DOHH2 (cell line): ENCODE results near the gene PTPRN2.

Source experiments
- H3F3A ChIP-seq: fragments of 200-600 bp; sonication (generic), shearing (Covaris generic); 2 replicates; pipeline ENCODE4 v1.6.0; 2016; ENCODE audit warnings: antibody characterized with exemption, mild to moderate bottlenecking; ENCODE audit not compliant: control insufficient read depth, insufficient read depth
- H3K27ac ChIP-seq: fragments of 200-600 bp; sonication (generic); 2 replicates; pipeline ENCODE4 v1.5.1; 2014; ENCODE audit warnings: low read depth, mild to moderate bottlenecking, low read length, moderate library complexity
- H3K27me3 ChIP-seq: fragments of 200-600 bp; sonication (generic); 2 replicates; pipeline ENCODE4 v1.6.1; 2014; ENCODE audit warnings: mild to moderate bottlenecking, low read length, mixed read lengths; ENCODE audit not compliant: control insufficient read depth
- H3K36me3 ChIP-seq: fragments of 200-600 bp; sonication (generic); 2 replicates; pipeline ENCODE4 v1.6.1; 2014; ENCODE audit warnings: mild to moderate bottlenecking, low read length, moderate library complexity, mixed read lengths; ENCODE audit not compliant: control insufficient read depth
- H3K4me1 ChIP-seq: fragments of 200-600 bp; sonication (generic); 2 replicates; pipeline ENCODE4 v1.6.1; 2014; ENCODE audit warnings: mild to moderate bottlenecking, low read length, mixed read lengths; ENCODE audit not compliant: control insufficient read depth
- H3K4me2 ChIP-seq: fragments of 200-600 bp; sonication (generic); 2 replicates; pipeline ENCODE4 v1.6.0; 2014; ENCODE audit warnings: mild to moderate bottlenecking, low read length, moderate library complexity
- H3K4me3 ChIP-seq: fragments of 200-600 bp; sonication (generic); 2 replicates; pipeline ENCODE4 v1.5.1; 2014; ENCODE audit warnings: mild to moderate bottlenecking, low read length, mixed read lengths
- H3K79me2 ChIP-seq: fragments of 200-600 bp; sonication (generic); 2 replicates; pipeline ENCODE4 v1.6.1; 2014; ENCODE audit warnings: mild to moderate bottlenecking, low read length, mixed read lengths; ENCODE audit not compliant: control insufficient read depth
- H3K9me2 ChIP-seq: fragments of 200-600 bp; sonication (generic); replicated peaks from 2 replicates; pipeline ENCODE4 v1.6.1; 2014; ENCODE audit warnings: mild to moderate bottlenecking, low read length, mixed read lengths; ENCODE audit not compliant: control insufficient read depth
- H3K9me3 ChIP-seq: fragments of 200-600 bp; sonication (generic); 2 replicates; pipeline ENCODE4 v1.6.1; 2014; ENCODE audit warnings: antibody characterized with exemption, low read length, mixed read lengths; ENCODE audit not compliant: control insufficient read depth, insufficient read depth
- H4K20me1 ChIP-seq: fragments of 200-600 bp; sonication (generic); 2 replicates; pipeline ENCODE4 v1.6.0; 2014; ENCODE audit warnings: low read depth, mild to moderate bottlenecking, antibody characterized with exemption, low read length, moderate library complexity; ENCODE audit not compliant: control insufficient read depth, insufficient read depth
- CTCF ChIP-seq: fragments of 200-600 bp; sonication (generic); IDR thresholded peaks from one replicate; pipeline ENCODE4 v1.5.1; 2014; ENCODE audit warnings: antibody characterized with exemption, mild to moderate bottlenecking, low read depth, low read length; ENCODE audit not compliant: poor library complexity, severe bottlenecking
- EZH2phosphoT487 ChIP-seq: fragments of 200-600 bp; sonication (generic); IDR thresholded peaks from 2 replicates; pipeline ENCODE4 v1.6.1; 2017; ENCODE audit warnings: borderline replicate concordance, mild to moderate bottlenecking, antibody characterized with exemption, low read length, moderate library complexity, mixed read lengths

PTPRN2 gene

GRCh38 chr7:157851501-157852067, 736.0 kb downstream of the PTPRN2 start:
- no peak overlapping the region for H3K4me2 ChIP-seq
- no peak for TF ChIP-seq CTCF
- TF ChIP-seq EZH2phosphoT487, result no peak
- no peaks in the 10 kb centered on the region for H3F3A ChIP-seq

GRCh38 chr7:157850481-157851444, 736.9 kb downstream of the PTPRN2 start:
- no peaks in the 10 kb centered on the region for H3F3A ChIP-seq
- H4K20me1 ChIP-seq, result no peaks in the 10 kb centered on the region
- H3K27me3 ChIP-seq, result no peaks in the 10 kb centered on the region
- peaks cover 25% of the 10 kb centered on the region; the same call in 1 of the 2 replicates for H3K9me3 ChIP-seq
- H3K36me3 ChIP-seq, result no peaks in the 10 kb centered on the region
- no peaks in the 10 kb centered on the region for H3K79me2 ChIP-seq
- H3K4me3 ChIP-seq, result no peak overlapping the region
- no peaks in the 10 kb centered on the region for H3K9me2 ChIP-seq
- TF ChIP-seq EZH2phosphoT487 (no peak), CTCF (no peak)
- no peaks in the 10 kb centered on the region for H3K4me1 ChIP-seq
- no peak overlapping the region for H3K27ac ChIP-seq
- H3K4me2 ChIP-seq, result no peak overlapping the region

More at GRCh38 chr7:157851501-157852067, 736.0 kb downstream of the PTPRN2 start:
- Histone ChIP-seq H3K27me3 (no peaks in the 10 kb centered on the region), H3K79me2 (no peaks in the 10 kb centered on the region), H4K20me1 (no peaks in the 10 kb centered on the region), H3K4me1 (no peaks in the 10 kb centered on the region), H3K4me3 (no peak overlapping the region), H3K9me3 (peaks cover 30% of the 10 kb centered on the region; the same call in 1 of the 2 replicates), H3K9me2 (no peaks in the 10 kb centered on the region), H3K36me3 (no peaks in the 10 kb centered on the region), H3K27ac (no peak overlapping the region)

GRCh38 chr7:157849726-157850125, 737.9 kb downstream of the PTPRN2 start:
- H3K9me3 ChIP-seq, result peaks cover 35% of the 10 kb centered on the region; the same call in 1 of the 2 replicates
- H3K79me2 ChIP-seq, result no peaks in the 10 kb centered on the region
- H3K9me2 ChIP-seq, result no peaks in the 10 kb centered on the region
- H3K4me1 ChIP-seq, result no peaks in the 10 kb centered on the region
- no peak overlapping the region for H3K4me2 ChIP-seq
- no peak for TF ChIP-seq CTCF
- TF ChIP-seq EZH2phosphoT487, result no peak
- no peak overlapping the region for H3K4me3 ChIP-seq
- H3K27me3 ChIP-seq, result no peaks in the 10 kb centered on the region
- H3K36me3 ChIP-seq, result no peaks in the 10 kb centered on the region
- H4K20me1 ChIP-seq, result no peaks in the 10 kb centered on the region
- no peak overlapping the region for H3K27ac ChIP-seq
- no peaks in the 10 kb centered on the region for H3F3A ChIP-seq
